GM18526 (cell line): ENCODE data around the gene QPRT.

Experiments
- POLR2A ChIP-seq: IDR thresholded peaks from 3 replicates; pipeline ENCODE4 v1.6.1; 2011; ENCODE audit not compliant: insufficient read length; ENCODE audit errors: extremely low read depth

The QPRT gene

DNA sequence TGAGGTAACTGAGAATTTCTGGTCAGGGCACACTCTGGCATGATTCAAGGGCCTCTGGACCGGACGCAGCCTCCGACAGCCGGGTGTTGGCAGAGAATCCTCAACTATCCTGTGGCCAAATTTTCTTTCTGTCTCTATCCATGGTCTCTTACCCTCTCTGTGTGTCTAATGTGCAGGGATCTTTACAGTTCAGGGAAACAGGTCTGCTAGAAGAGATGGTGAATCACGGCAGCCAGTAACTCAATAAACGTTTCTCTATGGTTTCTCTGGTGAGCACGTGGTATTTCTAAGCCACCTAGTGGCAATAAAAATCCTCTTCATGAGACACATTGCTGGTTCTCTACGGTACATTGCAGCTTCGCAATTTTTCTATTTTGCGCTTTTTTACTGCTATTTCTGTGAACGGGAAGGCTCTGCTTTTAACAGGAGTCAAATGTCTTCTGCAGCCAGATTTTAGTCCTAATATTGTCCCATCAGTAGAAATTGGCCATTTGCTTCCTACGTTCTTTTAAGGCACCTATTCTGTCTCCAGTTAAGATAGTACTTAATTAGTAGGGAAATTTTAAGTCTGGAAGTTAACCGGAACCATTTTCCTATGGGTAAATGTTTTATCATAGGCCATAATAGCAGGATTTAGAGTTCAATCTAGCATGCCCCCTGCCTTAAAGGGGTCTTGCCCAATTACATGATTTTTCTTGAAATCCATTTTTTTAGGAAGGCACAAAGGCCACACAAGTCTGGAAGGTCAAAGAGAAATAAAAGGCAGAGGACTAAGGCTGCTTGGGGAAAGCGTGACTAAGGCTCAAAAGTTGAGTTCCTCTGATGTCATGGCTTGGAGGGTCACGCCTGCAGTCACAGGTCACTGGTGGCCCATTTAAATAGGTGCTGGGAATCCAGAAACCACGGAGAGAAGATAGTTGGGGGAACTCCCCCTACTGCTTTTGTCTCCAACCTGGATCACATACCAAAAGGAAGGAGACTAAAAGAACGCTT is 31.5 kb downstream of the QPRT start:
- no peak for TF ChIP-seq POLR2A

DNA sequence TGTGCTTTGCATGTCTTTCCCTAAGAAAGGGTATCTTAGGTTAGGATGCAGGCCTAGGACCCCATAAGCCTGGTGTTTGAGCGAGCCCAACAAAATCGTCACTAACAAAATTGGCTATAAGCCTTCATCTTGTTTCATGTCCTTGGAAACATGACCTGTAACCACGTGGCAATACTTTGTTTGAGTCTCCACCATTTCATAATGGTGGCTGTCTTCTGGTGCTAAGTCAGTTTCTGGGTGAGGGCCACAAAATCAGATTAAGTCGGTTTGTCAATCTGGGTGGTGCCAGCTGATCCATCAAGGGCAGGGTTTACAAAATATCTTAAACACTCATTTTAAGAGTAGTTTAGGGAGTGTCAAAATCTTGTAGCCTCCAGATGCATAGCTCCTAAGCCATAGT is 33.8 kb downstream of the QPRT start:
- no peak for TF ChIP-seq POLR2A

- TF ChIP-seq POLR2A = no peak
Measured at GRCh38 chr16:29714396-29714795, 35.4 kb downstream of the QPRT start.

- no peak for TF ChIP-seq POLR2A
Measured at GRCh38 chr16:29714972-29715371, 36.0 kb downstream of the QPRT start.

DNA sequence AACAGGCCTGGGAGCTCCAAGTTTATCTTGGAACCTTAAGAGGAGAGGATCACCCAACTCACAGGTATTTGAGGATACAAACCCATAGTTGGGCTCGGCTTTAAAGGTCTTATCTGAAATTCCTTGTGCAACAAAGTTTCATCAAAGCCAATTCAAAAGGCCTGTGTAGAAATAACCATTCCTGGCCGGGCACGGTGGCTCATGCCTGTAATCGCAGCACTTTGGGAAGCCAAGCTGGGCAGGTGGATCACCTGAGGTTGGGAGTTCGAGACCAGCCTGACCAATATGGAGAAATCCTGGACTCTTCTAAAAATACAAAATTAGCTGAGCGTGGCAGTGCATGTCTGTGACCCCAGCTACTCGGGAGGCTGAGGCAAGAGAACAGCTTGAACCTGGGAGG is 38.1 kb downstream of the QPRT start:
- TF ChIP-seq POLR2A = no peak

DNA sequence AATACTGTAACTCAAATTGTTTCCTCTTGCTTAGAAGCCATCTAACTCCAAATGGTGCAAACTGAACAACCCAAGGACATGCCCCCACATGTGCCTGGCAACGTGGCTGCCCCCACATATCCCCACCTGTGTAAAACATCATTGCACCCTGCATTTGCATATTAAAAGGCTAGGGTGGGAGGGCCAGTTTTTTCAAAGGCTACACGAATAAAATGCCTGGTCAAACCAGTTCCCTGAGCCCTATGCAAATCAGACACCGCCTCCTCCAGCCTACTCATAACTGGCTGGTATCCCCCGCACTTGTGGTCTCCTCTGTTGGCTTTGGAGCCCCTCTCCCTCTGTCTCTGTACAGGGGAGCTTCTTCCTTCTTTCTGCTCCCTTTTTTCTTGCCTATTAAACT is 40.1 kb downstream of the QPRT start:
- TF ChIP-seq POLR2A = no peak

GRCh38 chr16:29720703-29721102 is 41.7 kb downstream of the QPRT start:
- TF ChIP-seq POLR2A = no peak

DNA sequence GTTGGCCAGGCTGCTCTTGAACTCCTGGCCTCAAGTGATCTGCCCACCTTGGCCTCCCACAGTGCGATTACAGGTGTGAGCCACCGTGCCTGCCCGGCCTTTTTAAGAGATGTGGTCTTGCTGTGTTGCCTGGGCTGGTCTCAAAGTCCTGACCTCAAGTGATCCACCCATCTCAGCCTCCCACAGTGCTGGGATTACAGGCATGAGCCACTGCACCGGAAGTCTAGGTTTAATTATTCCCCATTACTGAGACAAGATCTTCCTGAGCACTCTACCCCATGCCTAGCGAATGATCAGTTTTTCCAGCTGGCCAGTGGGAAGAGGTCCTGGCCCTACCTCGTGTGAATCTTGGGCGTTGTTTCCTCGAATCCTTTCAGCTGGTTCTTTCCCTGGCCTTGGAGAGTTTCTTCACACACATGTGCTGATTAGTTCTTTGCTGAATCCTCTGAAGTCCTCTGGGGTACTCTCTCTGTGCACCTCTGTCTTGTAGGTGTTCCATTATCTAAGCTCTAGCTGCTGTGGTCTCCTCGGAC is 47.9 kb downstream of the QPRT start:
- TF ChIP-seq POLR2A = no peak

- TF ChIP-seq POLR2A = no peak
Measured at GRCh38 chr16:29727452-29727851, 48.5 kb downstream of the QPRT start.

- TF ChIP-seq POLR2A = no peak
Measured at GRCh38 chr16:29729116-29729521, 50.1 kb downstream of the QPRT start.

GRCh38 chr16:29730649-29731048 is 51.7 kb downstream of the QPRT start:
- TF ChIP-seq POLR2A = no peak

DNA sequence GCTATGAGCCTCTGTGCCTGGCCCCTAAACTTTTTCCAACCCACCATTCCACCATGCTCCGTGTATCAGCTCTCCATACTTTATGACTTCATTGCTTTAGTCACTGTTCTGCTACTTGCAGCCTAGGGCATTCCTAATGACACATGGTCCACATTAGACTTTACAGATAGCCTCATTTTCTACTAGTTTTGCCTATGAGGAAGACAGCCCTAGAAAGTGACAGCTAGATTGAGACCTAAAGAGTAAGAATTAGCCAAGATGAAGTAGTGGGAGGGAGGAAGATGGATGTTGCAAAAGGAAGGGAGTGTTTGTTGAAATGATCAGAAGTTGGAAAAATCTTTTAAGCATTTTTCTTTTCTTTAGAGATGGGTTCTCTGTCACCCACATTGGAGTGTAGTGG is 55.8 kb downstream of the QPRT start:
- TF ChIP-seq POLR2A = no peak

DNA sequence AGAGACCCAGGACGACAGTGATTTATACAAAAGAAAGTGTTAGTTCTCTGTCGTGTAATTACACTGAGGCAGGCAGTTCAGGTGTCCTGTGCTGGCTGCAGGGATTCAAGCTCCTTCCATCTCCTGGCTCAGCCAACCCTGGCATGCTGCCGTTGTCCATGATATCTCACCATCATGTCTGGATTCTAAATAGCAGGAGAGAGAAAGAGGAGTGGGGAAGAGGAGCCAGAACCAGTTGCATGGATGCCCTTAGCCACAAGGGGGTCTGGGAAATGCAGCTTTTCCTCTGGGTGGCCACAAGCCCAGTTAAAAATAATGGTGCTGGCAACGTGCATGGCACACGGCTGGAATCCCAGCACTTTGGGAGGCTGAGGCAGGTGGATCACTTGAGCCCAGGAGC is 57.1 kb downstream of the QPRT start:
- no peak for TF ChIP-seq POLR2A

GRCh38 chr16:29736764-29737163 is 57.8 kb downstream of the QPRT start:
- no peak for TF ChIP-seq POLR2A

DNA sequence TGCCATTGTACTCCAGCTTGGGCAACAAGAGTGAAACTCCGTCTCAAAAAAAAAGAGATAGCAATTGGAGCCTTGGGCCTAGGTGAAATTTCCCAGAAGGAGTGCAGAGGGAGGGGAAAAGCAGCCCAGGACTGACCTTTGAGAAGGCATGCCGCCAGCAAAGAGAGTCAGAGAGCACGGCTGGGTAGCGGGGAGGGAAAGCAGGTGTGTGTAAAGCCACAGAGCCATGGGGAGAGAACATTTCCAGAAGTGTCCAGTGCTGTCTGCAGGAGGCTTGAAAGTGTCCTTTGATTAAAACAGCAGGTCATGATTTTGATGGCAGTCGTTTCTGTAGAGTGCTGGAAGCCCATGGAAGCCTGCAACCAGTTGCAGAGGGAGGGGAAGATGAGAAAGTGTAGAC is 58.7 kb downstream of the QPRT start:
- no peak for TF ChIP-seq POLR2A

- no peak for TF ChIP-seq POLR2A
Measured at GRCh38 chr16:29738514-29738913, 59.5 kb downstream of the QPRT start.

GRCh38 chr16:29742683-29743275 is 63.8 kb downstream of the QPRT start:
- TF ChIP-seq POLR2A = no peak

DNA sequence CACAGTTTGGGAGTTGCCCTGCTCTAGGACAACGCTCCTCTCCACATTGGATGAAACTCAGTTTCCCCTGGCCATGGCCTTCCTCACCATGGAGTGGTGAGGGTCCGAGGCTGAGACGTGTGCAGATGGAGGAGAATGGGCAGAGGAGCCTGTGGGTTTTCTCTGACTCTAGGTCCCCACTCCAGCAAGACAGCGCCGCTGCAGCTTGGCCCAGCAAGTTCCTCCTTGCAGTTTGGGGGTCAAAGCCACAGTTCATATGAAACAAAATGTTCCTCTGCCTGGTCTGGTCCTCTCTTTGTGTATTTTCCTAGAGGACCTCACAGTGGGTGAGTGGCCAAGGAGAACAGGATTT is 64.5 kb downstream of the QPRT start:
- no peak for TF ChIP-seq POLR2A
